K562 (cell line): ENCODE results near the gene IFNGR2. TPM values are rescaled to one million over a fixed set of nuclear protein-coding genes. Genes with fewer than 3 reads are reported as not detected.

Experiments
- E4F1 ChIP-seq: fragments of 250-450 bp; sonication (Bioruptor Pico); IDR thresholded peaks from 2 replicates; pipeline ENCODE4 v1.5.0; 2021; ENCODE audit warnings: mild to moderate bottlenecking, borderline replicate concordance
- ELF1 ChIP-seq: fragments of 200-800 bp; sonication (Bioruptor generic); IDR thresholded peaks from 2 replicates; pipeline ENCODE4 v1.6.1; 2016; ENCODE audit warnings: missing genetic modification characterization, missing compliant biosample characterization
- MCM2 ChIP-seq: fragments of 450-650 bp; IDR thresholded peaks from 2 replicates; pipeline ENCODE4 v1.6.1; 2017; ENCODE audit warnings: low read depth, mild to moderate bottlenecking
- MITF ChIP-seq: IDR thresholded peaks from 2 replicates; pipeline ENCODE4 v1.6.1; 2014; ENCODE audit warnings: antibody characterized with exemption
- NCOA1 ChIP-seq: fragments of 450-650 bp; IDR thresholded peaks from 2 replicates; pipeline ENCODE4 v1.6.1; 2016; ENCODE audit warnings: low read depth
- RHOXF2B ChIP-seq: fragments of 250-450 bp; sonication (Bioruptor Pico); conservative IDR thresholded peaks from 2 replicates; pipeline ENCODE4 v1.5.1; 2021
- SUPT5H ChIP-seq: fragments of 450-650 bp; IDR thresholded peaks from 2 replicates; pipeline ENCODE4 v1.6.1; 2016
- ZNF512 ChIP-seq: IDR thresholded peaks from 2 replicates; pipeline ENCODE4 v1.6.1; 2016; ENCODE audit warnings: missing genetic modification characterization, missing compliant biosample characterization
- ZNF639 ChIP-seq, 2 experiments: fragments of 200-800 bp in 1 of 2; sonication (Bioruptor generic) in 1 of 2; sonication (generic) in 1 of 2; formaldehyde crosslinking in 1 of 2; IDR thresholded peaks in 1 of 2; conservative IDR thresholded peaks in 1 of 2; 2 replicates each; pipeline versions ENCODE4 v1.5.0 to v1.6.1; 2016 to 2020; ENCODE audit warnings: missing compliant biosample characterization in 1 of 2, missing genetic modification characterization in 1 of 2, missing genetic modification reagents in 1 of 2
- polyA plus RNA-seq, 8 experiments: library from polyadenylated mRNA; depleted of rRNA in 4 of 8; stranded (reverse) in 5 of 8; unstranded in 3 of 8; fragments of >200 nt; fragmentation: Nextera tagmentation in 2 of 8; fragmentation: Illumina TruSeq in 1 of 8; extraction: Ambion mirVana in 2 of 8; extraction: Trizol in 1 of 8; gene quantifications; 2 replicates each; pipeline versions ENCODE4 v1.2.1 to v1.2.3, GENCODE V29; 2011 to 2014; ENCODE audit warnings: inconsistent platforms in 1 of 8, missing spikeins in 1 of 8
- total RNA-seq, 7 experiments: library from RNA; depleted of rRNA in 6 of 7; stranded (reverse); fragments of >200 nt in 6 of 7; fragmentation: Illumina TruSeq in 2 of 7; extraction: Trizol in 2 of 7; gene quantifications; 2 replicates each; pipeline versions ENCODE4 v1.2.1 to v1.2.3, GENCODE V29; 2011 to 2021; ENCODE audit warnings: low replicate concordance in 1 of 7

The IFNGR2 gene
- total and polyA plus RNA-seq, 9 of the 15 experiments (the other 6 are each of a cell fraction or from before 2014, with no cell fraction given), result 6.7 to 58.0 (median 28.5) TPM

- TF ChIP-seq E4F1 (CRISPR knock-in tag) (no peak), ZNF639 (CRISPR knock-in tag; conservative IDR thresholded peaks at IDR 0.05 in 1 of 2, IDR thresholded peaks at IDR 0.05 in 1 of 2) (no peak), RHOXF2B (CRISPR knock-in tag) (no peak), ZNF512 (tag) (no peak), MCM2 (no peak), MITF (no peak), SUPT5H (no peak), ELF1 (tag) (no peak), NCOA1 (no peak)
- TF ChIP-seq, all 486 proteins: peak for 0
Measured at GRCh38 chr21:33470701-33471100, 67.5 kb downstream of the IFNGR2 start (continued).
